ENCODE results near the gene ADGRB3. TPM values are rescaled to one million over a fixed set of nuclear protein-coding genes. Genes with fewer than 3 reads are reported as not detected.

The ADGRB3 gene
- total and polyA plus RNA-seq, 12 donors, result 0.47 to 2.1 (median 0.85) TPM

DNA sequence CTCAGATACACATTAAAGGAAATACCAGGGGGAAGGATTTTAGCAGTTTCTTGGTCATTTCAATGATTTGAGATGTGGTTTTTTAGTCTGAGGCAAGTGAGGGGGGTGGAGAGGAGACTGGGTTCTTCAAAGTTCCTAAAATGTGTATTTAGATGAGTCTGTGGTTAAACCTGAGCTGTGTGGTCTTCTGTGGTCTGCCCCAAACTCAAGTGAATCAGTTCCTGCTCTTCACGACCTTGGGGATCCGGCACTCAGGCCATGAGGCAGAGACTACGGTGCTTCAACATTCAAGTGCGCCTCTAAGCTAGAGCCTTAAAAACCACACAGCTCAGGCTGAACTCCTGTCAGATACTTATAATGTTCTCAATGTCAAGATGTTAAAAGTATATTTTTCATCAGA lies 755.0 kb downstream of the ADGRB3 start:
- ATAC-seq (no peak), DNase-seq (no peak)
- H3K4me3 ChIP-seq, result no peak overlapping the region
- intact Hi-C loops (cut with DNase I), result no loop called here
- WGBS, 2 donors, result 72% methylated on average over 4 of the region's 4 CpGs
- TF ChIP-seq, protein P1, sequence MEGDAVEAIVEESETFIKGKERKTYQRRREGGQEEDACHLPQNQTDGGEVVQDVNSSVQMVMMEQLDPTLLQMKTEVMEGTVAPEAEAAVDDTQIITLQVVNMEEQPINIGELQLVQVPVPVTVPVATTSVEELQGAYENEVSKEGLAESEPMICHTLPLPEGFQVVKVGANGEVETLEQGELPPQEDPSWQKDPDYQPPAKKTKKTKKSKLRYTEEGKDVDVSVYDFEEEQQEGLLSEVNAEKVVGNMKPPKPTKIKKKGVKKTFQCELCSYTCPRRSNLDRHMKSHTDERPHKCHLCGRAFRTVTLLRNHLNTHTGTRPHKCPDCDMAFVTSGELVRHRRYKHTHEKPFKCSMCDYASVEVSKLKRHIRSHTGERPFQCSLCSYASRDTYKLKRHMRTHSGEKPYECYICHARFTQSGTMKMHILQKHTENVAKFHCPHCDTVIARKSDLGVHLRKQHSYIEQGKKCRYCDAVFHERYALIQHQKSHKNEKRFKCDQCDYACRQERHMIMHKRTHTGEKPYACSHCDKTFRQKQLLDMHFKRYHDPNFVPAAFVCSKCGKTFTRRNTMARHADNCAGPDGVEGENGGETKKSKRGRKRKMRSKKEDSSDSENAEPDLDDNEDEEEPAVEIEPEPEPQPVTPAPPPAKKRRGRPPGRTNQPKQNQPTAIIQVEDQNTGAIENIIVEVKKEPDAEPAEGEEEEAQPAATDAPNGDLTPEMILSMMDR (IDR thresholded peaks at IDR 0.05), result no peak
- H3K4me1 ChIP-seq, result no peaks in the 10 kb centered on the region
- H3K27ac ChIP-seq, result no peak overlapping the region
- H3K27me3 ChIP-seq, result no peaks in the 10 kb centered on the region
- H3K9me3 ChIP-seq, result no peaks in the 10 kb centered on the region
- no peaks in the 10 kb centered on the region for H3K36me3 ChIP-seq

DNA sequence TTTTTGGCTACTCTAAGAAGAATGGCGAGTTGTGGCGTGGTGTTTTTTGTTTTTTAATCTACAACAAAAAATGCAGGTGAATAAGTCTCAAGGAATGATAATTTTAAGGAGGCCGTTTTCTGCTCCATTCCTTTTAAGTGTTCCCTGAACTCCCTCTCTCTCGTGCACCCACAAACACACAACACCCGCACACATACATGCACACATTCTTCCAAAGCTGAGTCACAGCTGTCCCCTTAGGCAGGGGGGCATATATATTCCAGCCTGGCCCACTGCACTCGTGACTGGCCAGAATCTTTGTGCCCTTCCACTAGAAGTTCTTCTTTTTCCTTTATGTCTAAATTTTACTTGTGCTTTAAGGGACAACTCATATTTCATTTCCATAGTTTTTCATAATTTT lies 756.0 kb downstream of the ADGRB3 start:
- intact Hi-C loops (cut with DNase I), result no loop called here
- TF ChIP-seq, protein P1 (IDR thresholded peaks at IDR 0.05), result no peak
- ATAC-seq (no peak), DNase-seq (no peak)
- no peak overlapping the region for H3K27ac ChIP-seq
- H3K27me3 ChIP-seq, result no peaks in the 10 kb centered on the region
- 84% methylated on average over 6 of the region's 6 CpGs for WGBS, 2 donors
- no peaks in the 10 kb centered on the region for H3K4me1 ChIP-seq
- H3K9me3 ChIP-seq, result no peaks in the 10 kb centered on the region
- no peak overlapping the region for H3K4me3 ChIP-seq
- H3K36me3 ChIP-seq, result no peaks in the 10 kb centered on the region

DNA sequence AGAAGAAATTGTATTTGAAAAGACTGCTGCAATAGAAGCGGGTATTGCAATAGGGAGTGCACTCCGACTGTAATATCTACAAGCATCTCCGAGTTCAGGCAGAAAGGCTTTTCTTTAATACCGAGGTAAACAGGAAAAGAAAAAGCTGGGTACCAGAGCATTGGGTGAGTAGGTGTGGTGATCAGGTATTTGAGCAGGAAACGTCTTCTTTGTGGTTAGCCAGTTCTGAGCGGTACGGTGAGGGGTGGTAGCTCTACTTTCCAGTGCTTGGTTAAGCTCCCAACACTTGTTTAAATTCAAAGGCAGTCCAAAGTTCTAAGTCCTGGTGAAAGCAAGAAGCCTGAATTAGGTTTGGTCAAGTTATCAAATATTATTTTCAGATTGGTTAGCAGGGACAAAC lies 757.7 kb downstream of the ADGRB3 start:
- WGBS, 2 donors, result 79 to 91% methylated on average over 7 of the region's 7 CpGs
- H3K4me3 ChIP-seq, result no peak overlapping the region
- DNase-seq (no peak), ATAC-seq (no peak)
- intact Hi-C loops (cut with DNase I), result no loop called here
- no peak overlapping the region for H3K27ac ChIP-seq
- no peaks in the 10 kb centered on the region for H3K36me3 ChIP-seq
- no peaks in the 10 kb centered on the region for H3K9me3 ChIP-seq
- no peaks in the 10 kb centered on the region for H3K27me3 ChIP-seq
- no peaks in the 10 kb centered on the region for H3K4me1 ChIP-seq
- TF ChIP-seq, protein P1 (IDR thresholded peaks at IDR 0.05), result no peak

- Histone ChIP-seq H3K27ac (no peak overlapping the region), H3K36me3 (no peaks in the 10 kb centered on the region), H3K27me3 (no peaks in the 10 kb centered on the region), H3K4me1 (no peaks in the 10 kb centered on the region), H3K9me3 (no peaks in the 10 kb centered on the region), H3K4me3 (no peak overlapping the region)
- no peak for DNase-seq
- intact Hi-C loops (cut with DNase I), result no loop called here
- no peak for ATAC-seq
- TF ChIP-seq, protein P1 (IDR thresholded peaks at IDR 0.05), result no peak
- WGBS, 2 donors, result 44 to 52% methylated on average over 3 of the region's 3 CpGs
Observed at GRCh38 chr6:69398311-69398710, 763.2 kb downstream of the ADGRB3 start.

GRCh38 chr6:69398729-69399128 lies 763.6 kb downstream of the ADGRB3 start:
- WGBS, 2 donors, result 76 to 80% methylated on average over 2 of the region's 2 CpGs
- Histone ChIP-seq H3K4me1 (no peaks in the 10 kb centered on the region), H3K36me3 (no peaks in the 10 kb centered on the region), H3K27me3 (no peaks in the 10 kb centered on the region), H3K9me3 (no peaks in the 10 kb centered on the region), H3K4me3 (no peak overlapping the region), H3K27ac (no peak overlapping the region)
- DNase-seq (no peak), ATAC-seq (no peak)
- intact Hi-C loops (cut with DNase I), result no loop called here
- TF ChIP-seq, protein P1 (IDR thresholded peaks at IDR 0.05), result no peak

Data from heart right ventricle (tissue), 16 donors.